ENCODE measurements around the gene MLXIP. TPM values are rescaled to one million over a fixed set of nuclear protein-coding genes. Genes with fewer than 3 reads are reported as not detected.

MLXIP gene
- polyA plus RNA-seq, 4 donors: 8.5 to 55.0 (median 30.5) TPM

GRCh38 chr12:122079033-122079531, 526 bp downstream of the MLXIP start:
- H3K9me3 ChIP-seq (ENCODE audit: control insufficient read depth in 2 of 2, insufficient read depth in 1 of 2, low read depth in 1 of 2, low read length in 1 of 2): no peaks in the 10 kb centered on the region
- 0 to 1% (median 0%) methylated on average over 37 to 38 of the region's 38 CpGs for WGBS, 3 donors
- no peak for FAIRE-seq
- H3K4me1 ChIP-seq (ENCODE audit: control insufficient read depth in 3 of 3, insufficient read depth in 2 of 3, low read depth in 1 of 3, low read length in 2 of 3): peaks cover 3 to 41% (median 8%) of the 10 kb centered on the region in 3 donors
- peak overlapping the region; percentile 93 to 97 (median 94) for H3K4me3 ChIP-seq (ENCODE audit: low read depth in 1 of 3, low read length in 3 of 3)
- H3K36me3 ChIP-seq (ENCODE audit: control insufficient read depth in 3 of 3, insufficient read depth in 2 of 3, low read depth in 1 of 3, low read length in 3 of 3): peaks cover 0 to 16% (median 0%) of the 10 kb centered on the region in 3 donors
- H3K27ac ChIP-seq (ENCODE audit: low read depth in 1 of 3, low read length in 2 of 3): peak overlapping the region; percentile 64 to 92 (median 69)
- H3K27me3 ChIP-seq (ENCODE audit: control insufficient read depth in 3 of 3, insufficient read depth in 3 of 3, low read length in 3 of 3): no peaks in the 10 kb centered on the region
- DNase-seq: peak in 1 of 2 donors; percentile 64

GRCh38 chr12:122079532-122080081, 1.1 kb downstream of the MLXIP start:
- Histone ChIP-seq H3K9me3 (ENCODE audit: control insufficient read depth in 2 of 2, insufficient read depth in 1 of 2, low read depth in 1 of 2, low read length in 1 of 2) (no peaks in the 10 kb centered on the region), H3K27ac (ENCODE audit: low read depth in 1 of 3, low read length in 2 of 3) (peak overlapping the region; percentile 64 to 92 (median 69)), H3K36me3 (ENCODE audit: control insufficient read depth in 3 of 3, insufficient read depth in 2 of 3, low read depth in 1 of 3, low read length in 3 of 3) (peaks cover 0 to 21% (median 0%) of the 10 kb centered on the region in 3 donors), H3K4me3 (ENCODE audit: low read depth in 1 of 3, low read length in 3 of 3) (peak overlapping the region; percentile 93 to 97 (median 94)), H3K4me1 (ENCODE audit: control insufficient read depth in 3 of 3, insufficient read depth in 2 of 3, low read depth in 1 of 3, low read length in 2 of 3) (peaks cover 3 to 41% (median 10%) of the 10 kb centered on the region in 3 donors), H3K27me3 (ENCODE audit: control insufficient read depth in 3 of 3, insufficient read depth in 3 of 3, low read length in 3 of 3) (no peaks in the 10 kb centered on the region)
- FAIRE-seq: no peak
- WGBS, 3 donors: 0 to 1% (median 0%) methylated on average over 13 of the region's 13 CpGs
- no peak for DNase-seq

GRCh38 chr12:122080149-122081082, 1.9 kb downstream of the MLXIP start:
- Histone ChIP-seq H3K27me3 (ENCODE audit: control insufficient read depth in 3 of 3, insufficient read depth in 3 of 3, low read length in 3 of 3) (no peaks in the 10 kb centered on the region), H3K4me3 (ENCODE audit: low read depth in 1 of 3, low read length in 3 of 3) (peak overlapping the region; percentile 93 to 97 (median 94)), H3K9me3 (ENCODE audit: control insufficient read depth in 2 of 2, insufficient read depth in 1 of 2, low read depth in 1 of 2, low read length in 1 of 2) (no peaks in the 10 kb centered on the region), H3K4me1 (ENCODE audit: control insufficient read depth in 3 of 3, insufficient read depth in 2 of 3, low read depth in 1 of 3, low read length in 2 of 3) (peaks cover 3 to 41% (median 10%) of the 10 kb centered on the region in 3 donors), H3K27ac (ENCODE audit: low read depth in 1 of 3, low read length in 2 of 3) (peak overlapping the region; percentile 64 to 92 (median 69)), H3K36me3 (ENCODE audit: control insufficient read depth in 3 of 3, insufficient read depth in 2 of 3, low read depth in 1 of 3, low read length in 3 of 3) (peaks cover 0 to 29% (median 3%) of the 10 kb centered on the region in 3 donors)
- DNase-seq (peak in 1 of 2 donors; percentile 55), FAIRE-seq (no peak)
- 3 to 7% (median 4%) methylated on average over 18 of the region's 18 CpGs for WGBS, 3 donors

GRCh38 chr12:122081083-122081696, 2.6 kb downstream of the MLXIP start:
- no peaks in the 10 kb centered on the region for H3K27me3 ChIP-seq (ENCODE audit: control insufficient read depth in 3 of 3, insufficient read depth in 3 of 3, low read length in 3 of 3)
- H3K4me1 ChIP-seq (ENCODE audit: control insufficient read depth in 3 of 3, insufficient read depth in 2 of 3, low read depth in 1 of 3, low read length in 2 of 3): peaks cover 3 to 41% (median 13%) of the 10 kb centered on the region in 3 donors
- peak overlapping the region; percentile 12 to 92 (median 64) for H3K27ac ChIP-seq (ENCODE audit: low read depth in 1 of 3, low read length in 2 of 3)
- no peak for DNase-seq
- no peaks in the 10 kb centered on the region for H3K9me3 ChIP-seq (ENCODE audit: control insufficient read depth in 2 of 2, insufficient read depth in 1 of 2, low read depth in 1 of 2, low read length in 1 of 2)
- WGBS, 3 donors: 8 to 22% (median 8%) methylated on average over 9 of the region's 9 CpGs
- FAIRE-seq: no peak
- H3K36me3 ChIP-seq (ENCODE audit: control insufficient read depth in 3 of 3, insufficient read depth in 2 of 3, low read depth in 1 of 3, low read length in 3 of 3): peaks cover 2 to 37% (median 3%) of the 10 kb centered on the region in 3 donors
- peak overlapping the region; percentile 14 to 94 (median 93) for H3K4me3 ChIP-seq (ENCODE audit: low read depth in 1 of 3, low read length in 3 of 3)

GRCh38 chr12:122081697-122082221, 3.2 kb downstream of the MLXIP start:
- Histone ChIP-seq H3K27ac (ENCODE audit: low read depth in 1 of 3, low read length in 2 of 3) (peak overlapping the region; percentile 22 to 92 (median 64)), H3K4me1 (ENCODE audit: control insufficient read depth in 3 of 3, insufficient read depth in 2 of 3, low read depth in 1 of 3, low read length in 2 of 3) (peaks cover 6 to 39% (median 17%) of the 10 kb centered on the region in 3 donors), H3K9me3 (ENCODE audit: control insufficient read depth in 2 of 2, insufficient read depth in 1 of 2, low read depth in 1 of 2, low read length in 1 of 2) (no peaks in the 10 kb centered on the region), H3K27me3 (ENCODE audit: control insufficient read depth in 3 of 3, insufficient read depth in 3 of 3, low read length in 3 of 3) (no peaks in the 10 kb centered on the region), H3K4me3 (ENCODE audit: low read depth in 1 of 3, low read length in 3 of 3) (peak overlapping the region; percentile 24 to 94 (median 93)), H3K36me3 (ENCODE audit: control insufficient read depth in 3 of 3, insufficient read depth in 2 of 3, low read depth in 1 of 3, low read length in 3 of 3) (peaks cover 2 to 42% (median 3%) of the 10 kb centered on the region in 3 donors)
- peak; percentile 56 to 67 for DNase-seq
- no peak for FAIRE-seq
- WGBS, 3 donors: 1 to 2% (median 2%) methylated on average over 7 of the region's 7 CpGs

GRCh38 chr12:122082621-122083356, 4.2 kb downstream of the MLXIP start:
- Histone ChIP-seq H3K4me3 (ENCODE audit: low read depth in 1 of 3, low read length in 3 of 3) (no peak overlapping the region), H3K9me3 (ENCODE audit: control insufficient read depth in 2 of 2, insufficient read depth in 1 of 2, low read depth in 1 of 2, low read length in 1 of 2) (no peaks in the 10 kb centered on the region), H3K27ac (ENCODE audit: low read depth in 1 of 3, low read length in 2 of 3) (peak overlapping the region in 1 of 3 donors; percentile 92), H3K27me3 (ENCODE audit: control insufficient read depth in 3 of 3, insufficient read depth in 3 of 3, low read length in 3 of 3) (no peaks in the 10 kb centered on the region), H3K36me3 (ENCODE audit: control insufficient read depth in 3 of 3, insufficient read depth in 2 of 3, low read depth in 1 of 3, low read length in 3 of 3) (peaks cover 2 to 52% (median 3%) of the 10 kb centered on the region in 3 donors), H3K4me1 (ENCODE audit: control insufficient read depth in 3 of 3, insufficient read depth in 2 of 3, low read depth in 1 of 3, low read length in 2 of 3) (peaks cover 8 to 30% (median 22%) of the 10 kb centered on the region in 3 donors)
- no peak for FAIRE-seq
- 25 to 32% (median 29%) methylated on average over 6 of the region's 6 CpGs for WGBS, 3 donors
- no peak for DNase-seq

GRCh38 chr12:122084857-122085405, 6.4 kb downstream of the MLXIP start:
- 67 to 83% (median 70%) methylated on average over 13 of the region's 13 CpGs for WGBS, 3 donors
- Histone ChIP-seq H3K27me3 (ENCODE audit: control insufficient read depth in 3 of 3, insufficient read depth in 3 of 3, low read length in 3 of 3) (no peaks in the 10 kb centered on the region), H3K4me3 (ENCODE audit: low read depth in 1 of 3, low read length in 3 of 3) (no peak overlapping the region), H3K9me3 (ENCODE audit: control insufficient read depth in 2 of 2, insufficient read depth in 1 of 2, low read depth in 1 of 2, low read length in 1 of 2) (no peaks in the 10 kb centered on the region), H3K4me1 (ENCODE audit: control insufficient read depth in 3 of 3, insufficient read depth in 2 of 3, low read depth in 1 of 3, low read length in 2 of 3) (peaks cover 10 to 31% (median 30%) of the 10 kb centered on the region in 3 donors), H3K36me3 (ENCODE audit: control insufficient read depth in 3 of 3, insufficient read depth in 2 of 3, low read depth in 1 of 3, low read length in 3 of 3) (peaks cover 2 to 66% (median 3%) of the 10 kb centered on the region in 3 donors), H3K27ac (ENCODE audit: low read depth in 1 of 3, low read length in 2 of 3) (peak overlapping the region in 1 of 3 donors; percentile 5)
- no peak for FAIRE-seq
- no peak for DNase-seq
